ENCODE measurements around the gene MYCBPAP. TPM values are rescaled to one million over a fixed set of nuclear protein-coding genes. Genes with fewer than 3 reads are reported as not detected.

Gene MYCBPAP
- total and polyA plus RNA-seq, 2 donors (not counting 3 experiments of a cell fraction or from before 2014, with no cell fraction given) = 0.40 to 0.66 TPM

DNA sequence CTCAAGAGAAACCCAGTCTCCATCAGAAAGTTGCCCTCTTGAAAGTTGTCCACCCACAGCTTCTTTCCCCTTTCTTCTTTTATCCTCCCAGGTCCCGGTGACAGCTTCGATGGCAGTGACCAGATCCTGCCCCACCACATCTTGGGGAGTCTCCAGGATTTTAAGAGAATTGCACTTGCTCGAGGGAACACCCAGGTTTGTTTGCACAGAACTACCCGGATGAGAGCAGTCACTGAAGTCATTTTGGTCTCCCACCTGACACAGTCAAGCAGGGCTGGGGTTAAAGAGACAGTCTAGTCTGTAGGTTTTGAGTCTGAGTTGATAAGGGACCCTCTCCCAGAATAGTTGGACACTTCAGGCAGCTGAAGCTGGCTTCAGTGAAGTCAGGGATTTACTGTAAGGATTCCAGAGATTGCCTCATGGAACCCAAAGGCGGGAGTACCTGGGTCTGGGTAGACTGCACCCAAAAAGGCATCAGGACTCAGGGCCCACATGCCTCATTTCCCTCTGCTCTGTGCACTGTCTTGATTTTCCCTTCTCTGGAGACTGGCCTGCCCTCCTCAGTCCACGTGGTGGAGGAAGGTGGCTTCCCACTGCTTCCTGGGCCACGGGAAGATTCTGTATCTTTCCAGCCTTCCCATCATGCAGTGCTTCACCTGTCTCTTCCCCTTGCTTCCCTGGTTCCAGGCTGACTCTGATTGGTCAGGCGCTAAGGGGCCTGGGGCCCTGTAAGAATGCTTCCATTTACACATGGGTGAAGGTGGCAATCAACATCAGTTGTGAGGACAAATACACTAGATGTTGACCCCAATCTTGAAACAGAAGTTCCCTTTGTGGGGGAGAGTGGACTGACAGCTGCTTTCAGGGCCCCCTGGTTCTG lies 9.5 kb downstream of the MYCBPAP start:
- no peak overlapping the region for H2AFZ ChIP-seq (ENCODE audit: low read depth, low read length)
- intact Hi-C loops (cut with micrococcal nuclease) (no loop called here), dilution Hi-C loops (cut with MboI; ENCODE audit: extremely low pct_ligation_motif_present, low sequenced_read_pairs) (no loop called here)
- no peak overlapping the region for H3K9ac ChIP-seq (replicated peaks; ENCODE audit: extremely low read depth, insufficient read depth, low read length)
- no peak for TF ChIP-seq MYC (IDR thresholded peaks at IDR 0.05; ENCODE audit: low read depth, low read length)
- TF ChIP-seq EZH2 (IDR thresholded peaks at IDR 0.05; ENCODE audit: borderline replicate concordance, low read depth, low read length, severe bottlenecking) = no peak
- H3K27ac ChIP-seq (ENCODE audit: insufficient read depth, low read depth, low read length) = no peak overlapping the region
- no peaks in the 10 kb centered on the region for H3K9me3 ChIP-seq (replicated peaks; ENCODE audit: control insufficient read depth, insufficient read depth, low read length)
- H3K27me3 ChIP-seq (ENCODE audit: control insufficient read depth in 2 of 2, insufficient read depth in 2 of 2, low read length in 2 of 2) = no peaks in the 10 kb centered on the region
- H3K4me3 ChIP-seq (replicated peaks in 1 of 3; ENCODE audit: insufficient read depth in 1 of 3, low read depth in 1 of 3, low read length in 3 of 3) = no peak overlapping the region
- BruUV-seq (replicated peaks) = no TSS peak
- POLR2A ChIA-PET = no interaction called here
- peaks cover 9% of the 10 kb centered on the region for H3K4me1 ChIP-seq (ENCODE audit: control insufficient read depth, extremely low read depth, insufficient read depth, low read length)
- DNase-seq (ENCODE audit: low read depth, low spot score) (no peak), FAIRE-seq (no peak)
- no peaks in the 10 kb centered on the region for H3K36me3 ChIP-seq (ENCODE audit: control insufficient read depth in 2 of 2, extremely low read depth in 1 of 2, insufficient read depth in 2 of 2, low read length in 2 of 2)
- no peaks in the 10 kb centered on the region for H3K79me2 ChIP-seq (ENCODE audit: control insufficient read depth, insufficient read depth, low read length)
- H4K20me1 ChIP-seq (replicated peaks; ENCODE audit: control insufficient read depth, extremely low read depth, insufficient read depth, low read length) = no peaks in the 10 kb centered on the region
- CTCF ChIA-PET = no interaction called here
- no peaks in the 10 kb centered on the region for H3K9me1 ChIP-seq (replicated peaks; ENCODE audit: control insufficient read depth, extremely low read depth, insufficient read depth, low read length)
- H3K4me2 ChIP-seq (ENCODE audit: insufficient read depth, low read length) = no peak overlapping the region

DNA sequence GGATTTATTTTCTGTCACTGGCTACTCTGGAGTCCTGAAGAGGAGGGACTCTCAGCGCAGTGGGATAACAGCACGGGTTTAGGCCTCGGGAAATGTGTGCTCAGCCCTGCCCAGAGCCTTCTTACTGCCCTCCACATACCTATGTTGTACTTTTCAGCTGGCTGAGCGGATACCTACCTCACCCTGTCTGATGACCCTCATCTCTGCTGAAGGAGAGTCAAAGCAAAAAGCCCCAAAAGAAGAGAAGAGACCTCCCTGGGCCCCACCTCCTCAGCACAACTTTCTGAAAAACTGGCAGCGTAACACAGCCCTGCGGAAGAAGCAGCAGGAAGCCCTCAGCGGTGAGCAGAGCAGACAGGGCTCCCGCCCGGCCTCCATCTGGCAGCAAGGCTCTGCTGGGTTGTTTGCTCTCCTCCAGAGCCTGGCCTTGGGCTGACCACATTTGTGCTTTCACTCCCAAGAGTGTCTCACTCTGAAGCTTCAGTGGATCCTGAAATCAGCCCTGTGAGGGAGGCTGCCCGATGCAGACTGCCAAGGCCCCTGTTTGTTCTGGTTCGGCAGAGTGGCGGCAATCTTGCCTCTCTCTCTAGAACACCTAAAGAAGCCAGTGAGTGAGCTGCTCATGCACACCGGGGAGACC lies 10.3 kb downstream of the MYCBPAP start:
- Histone ChIP-seq H3K36me3 (ENCODE audit: control insufficient read depth in 2 of 2, extremely low read depth in 1 of 2, insufficient read depth in 2 of 2, low read length in 2 of 2) (no peaks in the 10 kb centered on the region), H3K9me1 (replicated peaks; ENCODE audit: control insufficient read depth, extremely low read depth, insufficient read depth, low read length) (no peaks in the 10 kb centered on the region), H3K9ac (replicated peaks; ENCODE audit: extremely low read depth, insufficient read depth, low read length) (no peak overlapping the region), H2AFZ (ENCODE audit: low read depth, low read length) (no peak overlapping the region), H4K20me1 (replicated peaks; ENCODE audit: control insufficient read depth, extremely low read depth, insufficient read depth, low read length) (no peaks in the 10 kb centered on the region), H3K27me3 (ENCODE audit: control insufficient read depth in 2 of 2, insufficient read depth in 2 of 2, low read length in 2 of 2) (no peaks in the 10 kb centered on the region), H3K4me1 (ENCODE audit: control insufficient read depth, extremely low read depth, insufficient read depth, low read length) (peaks cover 9% of the 10 kb centered on the region), H3K79me2 (ENCODE audit: control insufficient read depth, insufficient read depth, low read length) (no peaks in the 10 kb centered on the region), H3K9me3 (replicated peaks; ENCODE audit: control insufficient read depth, insufficient read depth, low read length) (no peaks in the 10 kb centered on the region), H3K27ac (ENCODE audit: insufficient read depth, low read depth, low read length) (no peak overlapping the region), H3K4me2 (ENCODE audit: insufficient read depth, low read length) (no peak overlapping the region), H3K4me3 (replicated peaks in 1 of 3; ENCODE audit: insufficient read depth in 1 of 3, low read depth in 1 of 3, low read length in 3 of 3) (no peak overlapping the region)
- ChIA-PET CTCF (interaction anchor here (0.9 kb wide), 1 partner anchor 12 kb away, joined by 3 read pairs; no protein-coding TSS in a partner anchor), POLR2A (no interaction called here)
- DNase-seq (ENCODE audit: low read depth, low spot score) = no peak
- no peak for FAIRE-seq
- dilution Hi-C loops (cut with MboI; ENCODE audit: extremely low pct_ligation_motif_present, low sequenced_read_pairs) (no loop called here), intact Hi-C loops (cut with micrococcal nuclease) (no loop called here)
- no TSS peak for BruUV-seq (replicated peaks)
- no peak for TF ChIP-seq FOS (IDR thresholded peaks at IDR 0.05; ENCODE audit: borderline replicate concordance, insufficient read depth, low read length)
- TF ChIP-seq MYC (IDR thresholded peaks at IDR 0.05; ENCODE audit: low read depth, low read length) = no peak
- no peak for TF ChIP-seq GATA2 (IDR thresholded peaks at IDR 0.05; ENCODE audit: insufficient read depth, insufficient read length, low read depth, low read length)
- TF ChIP-seq MAX (IDR thresholded peaks at IDR 0.05; ENCODE audit: insufficient read depth, insufficient read length) = no peak
- TF ChIP-seq JUN (IDR thresholded peaks at IDR 0.05; ENCODE audit: borderline replicate concordance, insufficient read depth, insufficient read length, low read depth) = no peak
- TF ChIP-seq, protein P1, sequence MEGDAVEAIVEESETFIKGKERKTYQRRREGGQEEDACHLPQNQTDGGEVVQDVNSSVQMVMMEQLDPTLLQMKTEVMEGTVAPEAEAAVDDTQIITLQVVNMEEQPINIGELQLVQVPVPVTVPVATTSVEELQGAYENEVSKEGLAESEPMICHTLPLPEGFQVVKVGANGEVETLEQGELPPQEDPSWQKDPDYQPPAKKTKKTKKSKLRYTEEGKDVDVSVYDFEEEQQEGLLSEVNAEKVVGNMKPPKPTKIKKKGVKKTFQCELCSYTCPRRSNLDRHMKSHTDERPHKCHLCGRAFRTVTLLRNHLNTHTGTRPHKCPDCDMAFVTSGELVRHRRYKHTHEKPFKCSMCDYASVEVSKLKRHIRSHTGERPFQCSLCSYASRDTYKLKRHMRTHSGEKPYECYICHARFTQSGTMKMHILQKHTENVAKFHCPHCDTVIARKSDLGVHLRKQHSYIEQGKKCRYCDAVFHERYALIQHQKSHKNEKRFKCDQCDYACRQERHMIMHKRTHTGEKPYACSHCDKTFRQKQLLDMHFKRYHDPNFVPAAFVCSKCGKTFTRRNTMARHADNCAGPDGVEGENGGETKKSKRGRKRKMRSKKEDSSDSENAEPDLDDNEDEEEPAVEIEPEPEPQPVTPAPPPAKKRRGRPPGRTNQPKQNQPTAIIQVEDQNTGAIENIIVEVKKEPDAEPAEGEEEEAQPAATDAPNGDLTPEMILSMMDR (IDR thresholded peaks at IDR 0.05; ENCODE audit: extremely low read depth in 1 of 2, insufficient read depth in 1 of 2, low read depth in 1 of 2, low read length in 2 of 2) = no peak

All from endothelial cell of umbilical vein (primary cell).